ENCODE measurements around the gene CARF. TPM values are rescaled to one million over a fixed set of nuclear protein-coding genes. Genes with fewer than 3 reads are reported as not detected.

Gene CARF
- total and polyA plus RNA-seq, 2 of the 13 experiments (the other 11 are each of a cell fraction or from before 2014, with no cell fraction given): 3.0 to 5.4 TPM

DNA sequence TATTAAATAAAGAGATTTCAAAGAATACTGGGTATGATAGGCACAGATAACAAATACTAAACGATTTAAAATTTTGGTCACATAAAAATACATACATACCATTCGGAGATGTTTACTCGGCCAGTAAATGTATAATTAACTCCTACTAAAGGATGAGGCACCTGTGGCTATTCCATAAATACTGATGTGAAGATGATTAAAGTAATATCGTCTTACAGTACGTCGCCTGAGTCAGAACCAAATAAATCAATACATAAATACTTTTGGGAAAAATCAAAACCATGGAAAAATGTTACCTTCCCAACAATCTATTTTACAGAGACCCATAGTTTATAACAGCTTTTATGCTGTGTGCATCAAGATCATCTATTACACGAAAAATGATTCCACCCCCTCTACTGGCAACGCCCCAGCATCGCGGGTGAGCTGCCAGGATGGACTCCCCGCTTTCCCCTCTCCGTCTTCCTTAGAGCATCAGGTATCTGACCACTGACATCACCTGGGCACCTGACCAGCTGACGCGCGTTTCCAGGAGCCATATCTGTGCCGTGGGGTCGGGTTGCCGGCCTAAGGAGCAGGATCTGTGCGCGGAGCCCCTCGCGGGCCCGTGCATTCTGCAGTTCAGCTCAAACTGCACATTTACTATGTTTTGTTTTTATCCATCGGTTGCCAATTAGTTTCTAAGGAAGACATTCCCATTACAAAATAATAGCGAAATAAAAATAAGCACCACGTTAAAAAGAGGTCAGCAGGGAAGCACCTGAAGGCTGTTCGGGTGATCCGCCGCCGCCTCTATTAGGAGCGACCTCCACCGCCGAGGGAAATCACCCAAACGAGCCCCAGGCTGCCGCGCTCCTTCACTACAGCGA is 41.4 kb upstream of the CARF start (continued):
- TF ChIP-seq ZNF678 (CRISPR knock-in tag; IDR thresholded peaks at IDR 0.05) (no peak), HNRNPK (IDR thresholded peaks at IDR 0.05; ENCODE audit: low read depth, low read length, poor library complexity, severe bottlenecking) (no peak), USF2 (IDR thresholded peaks at IDR 0.05; ENCODE audit: low read depth, low read length) (0 out of 2 replicates have a peak, but pooled peaks have one; percentile 21), USF2 (CRISPR knock-in tag; IDR thresholded peaks at IDR 0.05; ENCODE audit: borderline replicate concordance) (peak; percentile 69), CCAR2 (optimal IDR thresholded peaks at IDR 0.05; ENCODE audit: low read depth, low read length) (no peak), ZNF138 (CRISPR knock-in tag; IDR thresholded peaks at IDR 0.05; ENCODE audit: low read depth) (peak; percentile 67; the same call in 1 of the 2 replicates), ZFP62 (CRISPR knock-in tag; IDR thresholded peaks at IDR 0.05) (no peak), ZHX1 (CRISPR knock-in tag; IDR thresholded peaks at IDR 0.05; ENCODE audit: low read depth) (no peak), PBX2 (CRISPR knock-in tag; IDR thresholded peaks at IDR 0.05) (no peak), ZNF235 (CRISPR knock-in tag; IDR thresholded peaks at IDR 0.05; ENCODE audit: borderline replicate concordance) (no peak), NR0B2 (CRISPR knock-in tag; IDR thresholded peaks at IDR 0.05) (no peak), ZEB1 (IDR thresholded peaks at IDR 0.05; ENCODE audit: insufficient replicate concordance, low read depth) (peak; percentile 90), ZNF644 (CRISPR knock-in tag; IDR thresholded peaks at IDR 0.05; ENCODE audit: low read depth) (no peak), POLR2A (IDR thresholded peaks at IDR 0.05; ENCODE audit: insufficient read depth in 1 of 2, low read depth in 2 of 2, low read length in 2 of 2) (peak in 1 of 2 experiments; percentile 78; a peak in 3 of 4 replicates)
- TF ChIP-seq, protein P1, sequence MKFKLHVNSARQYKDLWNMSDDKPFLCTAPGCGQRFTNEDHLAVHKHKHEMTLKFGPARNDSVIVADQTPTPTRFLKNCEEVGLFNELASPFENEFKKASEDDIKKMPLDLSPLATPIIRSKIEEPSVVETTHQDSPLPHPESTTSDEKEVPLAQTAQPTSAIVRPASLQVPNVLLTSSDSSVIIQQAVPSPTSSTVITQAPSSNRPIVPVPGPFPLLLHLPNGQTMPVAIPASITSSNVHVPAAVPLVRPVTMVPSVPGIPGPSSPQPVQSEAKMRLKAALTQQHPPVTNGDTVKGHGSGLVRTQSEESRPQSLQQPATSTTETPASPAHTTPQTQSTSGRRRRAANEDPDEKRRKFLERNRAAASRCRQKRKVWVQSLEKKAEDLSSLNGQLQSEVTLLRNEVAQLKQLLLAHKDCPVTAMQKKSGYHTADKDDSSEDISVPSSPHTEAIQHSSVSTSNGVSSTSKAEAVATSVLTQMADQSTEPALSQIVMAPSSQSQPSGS (CRISPR knock-in tag; IDR thresholded peaks at IDR 0.05): peak; percentile 65
- TF ChIP-seq, protein P2, sequence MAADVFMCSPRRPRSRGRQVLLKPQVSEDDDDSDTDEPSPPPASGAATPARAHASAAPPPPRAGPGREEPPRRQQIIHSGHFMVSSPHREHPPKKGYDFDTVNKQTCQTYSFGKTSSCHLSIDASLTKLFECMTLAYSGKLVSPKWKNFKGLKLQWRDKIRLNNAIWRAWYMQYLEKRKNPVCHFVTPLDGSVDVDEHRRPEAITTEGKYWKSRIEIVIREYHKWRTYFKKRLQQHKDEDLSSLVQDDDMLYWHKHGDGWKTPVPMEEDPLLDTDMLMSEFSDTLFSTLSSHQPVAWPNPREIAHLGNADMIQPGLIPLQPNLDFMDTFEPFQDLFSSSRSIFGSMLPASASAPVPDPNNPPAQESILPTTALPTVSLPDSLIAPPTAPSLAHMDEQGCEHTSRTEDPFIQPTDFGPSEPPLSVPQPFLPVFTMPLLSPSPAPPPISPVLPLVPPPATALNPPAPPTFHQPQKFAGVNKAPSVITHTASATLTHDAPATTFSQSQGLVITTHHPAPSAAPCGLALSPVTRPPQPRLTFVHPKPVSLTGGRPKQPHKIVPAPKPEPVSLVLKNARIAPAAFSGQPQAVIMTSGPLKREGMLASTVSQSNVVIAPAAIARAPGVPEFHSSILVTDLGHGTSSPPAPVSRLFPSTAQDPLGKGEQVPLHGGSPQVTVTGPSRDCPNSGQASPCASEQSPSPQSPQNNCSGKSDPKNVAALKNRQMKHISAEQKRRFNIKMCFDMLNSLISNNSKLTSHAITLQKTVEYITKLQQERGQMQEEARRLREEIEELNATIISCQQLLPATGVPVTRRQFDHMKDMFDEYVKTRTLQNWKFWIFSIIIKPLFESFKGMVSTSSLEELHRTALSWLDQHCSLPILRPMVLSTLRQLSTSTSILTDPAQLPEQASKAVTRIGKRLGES (CRISPR knock-in tag; IDR thresholded peaks at IDR 0.05; ENCODE audit: borderline replicate concordance): no peak

Measured in HepG2 (cell line).